GM23248 (cell line): Measurements from ENCODE around the gene RGPD4.

ENCODE experiments used
- EZH2 ChIP-seq: fragments of 200-600 bp; sonication (generic); IDR thresholded peaks from 2 replicates; pipeline ENCODE4 v1.6.1; 2018; ENCODE audit warnings: antibody characterized with exemption, mild to moderate bottlenecking; ENCODE audit not compliant: insufficient read depth, poor library complexity, severe bottlenecking
- EZH2phosphoT487 ChIP-seq: fragments of 200-600 bp; sonication (generic); IDR thresholded peaks from 2 replicates; pipeline ENCODE4 v1.6.1; 2018; ENCODE audit warnings: antibody characterized with exemption, moderate library complexity, mild to moderate bottlenecking, low read depth; ENCODE audit not compliant: insufficient read depth

GRCh38 chr2:107822302-107822701 is 4.4 kb upstream of the RGPD4 start:
- TF ChIP-seq EZH2 = no peak
- TF ChIP-seq EZH2phosphoT487 = no peak
